Activated CD4-positive, CD25-positive, alpha-beta regulatory T cell treated with anti-CD3 and anti-CD28 coated beads, Interleukin-2, amount 50 U/mL, for 72 hours (primary cell): Measurements from ENCODE around the gene STX4.
"Not testable (repeated sequence)": the region's sequence is repeated elsewhere in the genome, so short reads cannot be mapped to it uniquely, and the experiment has no call there.

ENCODE experiments used
- DNase-seq: peaks from one replicate; pipeline ENCODE4 v3.0.0; 2021

STX4 gene

GRCh38 chr16:30998852-30999761 lies 34.3 kb upstream of the STX4 start:
- DNase-seq, result no peak

- DNase-seq, result no peak
These were observed 32.5 kb upstream of the STX4 start for GRCh38 chr16:31000671-31001382.

- no peak for DNase-seq
These were observed 31.7 kb upstream of the STX4 start for GRCh38 chr16:31001507-31002249.

GRCh38 chr16:31002250-31002700 lies 31.1 kb upstream of the STX4 start:
- DNase-seq, result no peak

- no peak for DNase-seq
These were observed 30.5 kb upstream of the STX4 start for GRCh38 chr16:31002862-31003341.

GRCh38 chr16:31003744-31004143 lies 29.6 kb upstream of the STX4 start:
- no peak for DNase-seq

GRCh38 chr16:31004658-31005057 lies 28.7 kb upstream of the STX4 start:
- DNase-seq, result no peak

- DNase-seq, result no peak
These were observed 27.8 kb upstream of the STX4 start for GRCh38 chr16:31005350-31006085.

GRCh38 chr16:31006086-31006385 lies 27.3 kb upstream of the STX4 start:
- DNase-seq, result no peak

GRCh38 chr16:31006589-31006988 lies 26.8 kb upstream of the STX4 start:
- no peak for DNase-seq

GRCh38 chr16:31007684-31008083 lies 25.7 kb upstream of the STX4 start:
- no peak for DNase-seq

- no peak for DNase-seq
These were observed 25.2 kb upstream of the STX4 start for GRCh38 chr16:31008149-31008548.

- DNase-seq, result no peak
These were observed 24.8 kb upstream of the STX4 start for GRCh38 chr16:31008551-31008950.

- no peak for DNase-seq
These were observed 24.2 kb upstream of the STX4 start for GRCh38 chr16:31009120-31009519.

GRCh38 chr16:31009894-31010584 lies 23.3 kb upstream of the STX4 start:
- DNase-seq, result no peak

- no peak for DNase-seq
These were observed 22.6 kb upstream of the STX4 start, which contains the start of gene STX1B for GRCh38 chr16:31010585-31011325. Gene STX1B (minus strand): TSS chr16:31010638. CDS start chr16:31010396, 242 bp downstream.

GRCh38 chr16:31011815-31012214 lies 21.5 kb upstream of the STX4 start:
- DNase-seq, result not testable (repeated sequence)

- not testable (repeated sequence) for DNase-seq
These were observed 20.1 kb upstream of the STX4 start for GRCh38 chr16:31013292-31013691.

GRCh38 chr16:31016018-31016417 lies 17.3 kb upstream of the STX4 start:
- no peak for DNase-seq

- DNase-seq, result not testable (repeated sequence)
These were observed 15.6 kb upstream of the STX4 start for GRCh38 chr16:31017756-31018155.

- DNase-seq, result no peak
These were observed 12.8 kb upstream of the STX4 start for GRCh38 chr16:31020536-31020935.
